HEK293T (cell line): ENCODE measurements around the gene TAS2R41.

Experiments used
- CTCF ChIA-PET: fragments of 350-600 bp; formaldehyde crosslinking; extraction: SDS; loops from one replicate; lab custom pipeline; 2021; ENCODE audit warnings: antibody characterized with exemption, inconsistent platforms; lab: Yijun Ruan, JAX
- POLR2A ChIA-PET: fragments of 350-600 bp; formaldehyde crosslinking; extraction: SDS; loops from one replicate; lab custom pipeline; 2020; ENCODE audit warnings: antibody characterized with exemption, inconsistent platforms; lab: Yijun Ruan, JAX
- DNase-seq: peaks from one replicate; pipeline ENCODE4 v3.0.0; 2012; ENCODE audit warnings: mixed read lengths; ENCODE audit errors: extremely low spot score
- ARNT ChIP-seq: fragments of 450-650 bp; IDR thresholded peaks from 2 replicates; pipeline ENCODE4 v1.6.1; 2017; ENCODE audit warnings: mild to moderate bottlenecking
- BHLHE40 ChIP-seq: fragments of 450-650 bp; IDR thresholded peaks from 2 replicates; pipeline ENCODE4 v1.6.1; 2016; ENCODE audit warnings: mild to moderate bottlenecking, moderate library complexity, borderline replicate concordance
- CTBP1 ChIP-seq: fragments of 450-650 bp; IDR thresholded peaks from 2 replicates; pipeline ENCODE4 v1.6.1; 2016; ENCODE audit warnings: borderline replicate concordance
- ELF4 ChIP-seq: fragments of 450-650 bp; IDR thresholded peaks from 2 replicates; pipeline ENCODE4 v1.6.1; 2017; ENCODE audit warnings: antibody characterized with exemption
- FOXA1 ChIP-seq: fragments of 450-650 bp; IDR thresholded peaks from 2 replicates; pipeline ENCODE4 v1.6.1; 2016; ENCODE audit warnings: mild to moderate bottlenecking
- FOXK2 ChIP-seq: fragments of 450-650 bp; IDR thresholded peaks from 2 replicates; pipeline ENCODE4 v1.6.1; 2016; ENCODE audit warnings: mild to moderate bottlenecking
- FOXM1 ChIP-seq: fragments of 450-650 bp; IDR thresholded peaks from 2 replicates; pipeline ENCODE4 v1.6.1; 2017; ENCODE audit warnings: mild to moderate bottlenecking, borderline replicate concordance
- HDGF ChIP-seq: fragments of 450-650 bp; IDR thresholded peaks from 2 replicates; pipeline ENCODE4 v1.6.1; 2017; ENCODE audit warnings: antibody characterized with exemption, borderline replicate concordance
- L3MBTL2 ChIP-seq: fragments of 450-650 bp; conservative IDR thresholded peaks from 2 replicates; pipeline ENCODE4 v1.6.1; 2016; ENCODE audit warnings: mild to moderate bottlenecking
- LEF1 ChIP-seq: fragments of 450-650 bp; IDR thresholded peaks from 2 replicates; pipeline ENCODE4 v1.6.1; 2017; ENCODE audit warnings: mild to moderate bottlenecking, borderline replicate concordance
- NFRKB ChIP-seq: fragments of 450-650 bp; IDR thresholded peaks from 2 replicates; pipeline ENCODE4 v1.6.1; 2016; ENCODE audit warnings: mild to moderate bottlenecking, moderate library complexity
- SP1 ChIP-seq: fragments of 450-650 bp; IDR thresholded peaks from 2 replicates; pipeline ENCODE4 v1.6.1; 2017
- SUZ12 ChIP-seq: fragments of 450-650 bp; IDR thresholded peaks from 2 replicates; pipeline ENCODE4 v1.6.1; 2016; ENCODE audit warnings: mild to moderate bottlenecking
- TARDBP ChIP-seq: fragments of 450-650 bp; IDR thresholded peaks from 2 replicates; pipeline ENCODE4 v1.6.1; 2016
- ZNF384 ChIP-seq: fragments of 450-650 bp; IDR thresholded peaks from 2 replicates; pipeline ENCODE4 v1.6.1; 2016
- TF ChIP-seq, protein P1 (sequence below): fragments of 450-650 bp; IDR thresholded peaks from 2 replicates; pipeline ENCODE4 v1.6.1; 2016

The TAS2R41 gene

DNA sequence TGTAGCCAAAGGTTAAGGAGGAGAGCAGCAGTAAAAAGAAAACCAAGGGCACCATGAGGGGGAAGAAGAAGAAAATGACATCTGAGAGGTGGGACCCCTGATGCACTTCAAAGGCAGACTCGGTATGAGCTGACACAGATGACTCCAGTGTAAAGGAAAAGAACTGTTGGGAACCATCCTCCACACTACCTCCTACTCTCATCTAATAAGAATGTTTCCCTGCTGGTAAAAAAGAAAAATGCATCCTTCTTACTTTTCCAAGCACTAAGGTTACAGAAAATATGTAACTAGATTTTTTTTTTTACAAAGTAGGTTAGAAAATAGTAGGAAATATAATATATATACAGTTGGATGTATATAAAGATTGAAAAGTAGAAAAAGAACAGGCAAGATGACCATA, 16.9 kb downstream of the TAS2R41 start:
- CTCF ChIA-PET: no interaction called here
- POLR2A ChIA-PET: no interaction called here
- no peak for DNase-seq

DNA sequence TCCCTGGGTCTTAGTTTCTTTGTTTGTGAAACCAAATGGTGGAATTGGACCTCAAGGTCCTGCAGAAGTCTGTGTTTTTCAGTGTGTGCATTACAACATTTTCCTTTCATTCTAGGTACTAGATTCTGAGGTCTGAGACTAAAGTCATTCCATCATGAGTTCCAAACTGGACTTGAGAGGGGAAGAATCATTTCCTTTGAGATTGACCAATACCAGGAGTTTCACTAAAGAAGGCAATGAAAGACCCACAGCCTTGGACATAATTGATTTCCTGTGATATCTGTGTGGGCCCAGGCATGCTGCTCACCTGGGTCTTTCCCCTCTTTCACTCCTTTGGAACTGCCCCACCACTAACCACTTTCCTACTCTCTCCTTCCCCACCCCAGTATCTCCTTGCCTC, 18.2 kb downstream of the TAS2R41 start:
- no peak for DNase-seq
- TF ChIP-seq HDGF (no peak), FOXA1 (no peak), FOXK2 (no peak)
- ChIA-PET POLR2A (no interaction called here), CTCF (no interaction called here)

More for the DNA sequence above, 16.9 kb downstream of the TAS2R41 start:
- TF ChIP-seq HDGF (no peak), TARDBP (no peak), ZNF384 (no peak), SP1 (no peak), BHLHE40 (no peak), CTBP1 (no peak), NFRKB (no peak), ELF4 (no peak), FOXM1 (no peak), ARNT (no peak), LEF1 (no peak)
- TF ChIP-seq, protein P1, sequence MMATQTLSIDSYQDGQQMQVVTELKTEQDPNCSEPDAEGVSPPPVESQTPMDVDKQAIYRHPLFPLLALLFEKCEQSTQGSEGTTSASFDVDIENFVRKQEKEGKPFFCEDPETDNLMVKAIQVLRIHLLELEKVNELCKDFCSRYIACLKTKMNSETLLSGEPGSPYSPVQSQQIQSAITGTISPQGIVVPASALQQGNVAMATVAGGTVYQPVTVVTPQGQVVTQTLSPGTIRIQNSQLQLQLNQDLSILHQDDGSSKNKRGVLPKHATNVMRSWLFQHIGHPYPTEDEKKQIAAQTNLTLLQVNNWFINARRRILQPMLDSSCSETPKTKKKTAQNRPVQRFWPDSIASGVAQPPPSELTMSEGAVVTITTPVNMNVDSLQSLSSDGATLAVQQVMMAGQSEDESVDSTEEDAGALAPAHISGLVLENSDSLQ: no peak

DNA sequence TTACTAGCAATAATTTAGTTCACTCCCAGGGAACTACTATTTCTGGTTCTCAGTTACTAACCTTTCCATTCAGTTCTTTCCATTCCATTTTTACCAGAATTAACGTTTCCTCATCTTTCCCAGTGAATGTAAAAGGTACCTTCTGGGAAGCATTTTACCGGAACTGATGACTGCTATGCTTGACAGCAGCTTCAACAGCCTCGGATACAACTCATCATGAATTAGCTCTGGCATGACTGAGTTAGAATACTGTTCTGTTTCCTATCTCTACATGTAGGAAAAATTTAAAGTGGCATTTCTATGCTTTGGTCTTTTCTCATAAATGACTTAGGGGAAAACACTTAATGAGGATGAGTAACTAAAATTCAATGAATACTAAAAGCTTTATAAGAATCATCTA, 18.6 kb downstream of the TAS2R41 start:
- ChIA-PET CTCF (no interaction called here), POLR2A (no interaction called here)
- TF ChIP-seq FOXM1 (no peak), TARDBP (no peak), ELF4 (no peak), ARNT (no peak), CTBP1 (no peak), FOXA1 (no peak), BHLHE40 (no peak)
- TF ChIP-seq, protein P1: no peak
- DNase-seq: no peak

DNA sequence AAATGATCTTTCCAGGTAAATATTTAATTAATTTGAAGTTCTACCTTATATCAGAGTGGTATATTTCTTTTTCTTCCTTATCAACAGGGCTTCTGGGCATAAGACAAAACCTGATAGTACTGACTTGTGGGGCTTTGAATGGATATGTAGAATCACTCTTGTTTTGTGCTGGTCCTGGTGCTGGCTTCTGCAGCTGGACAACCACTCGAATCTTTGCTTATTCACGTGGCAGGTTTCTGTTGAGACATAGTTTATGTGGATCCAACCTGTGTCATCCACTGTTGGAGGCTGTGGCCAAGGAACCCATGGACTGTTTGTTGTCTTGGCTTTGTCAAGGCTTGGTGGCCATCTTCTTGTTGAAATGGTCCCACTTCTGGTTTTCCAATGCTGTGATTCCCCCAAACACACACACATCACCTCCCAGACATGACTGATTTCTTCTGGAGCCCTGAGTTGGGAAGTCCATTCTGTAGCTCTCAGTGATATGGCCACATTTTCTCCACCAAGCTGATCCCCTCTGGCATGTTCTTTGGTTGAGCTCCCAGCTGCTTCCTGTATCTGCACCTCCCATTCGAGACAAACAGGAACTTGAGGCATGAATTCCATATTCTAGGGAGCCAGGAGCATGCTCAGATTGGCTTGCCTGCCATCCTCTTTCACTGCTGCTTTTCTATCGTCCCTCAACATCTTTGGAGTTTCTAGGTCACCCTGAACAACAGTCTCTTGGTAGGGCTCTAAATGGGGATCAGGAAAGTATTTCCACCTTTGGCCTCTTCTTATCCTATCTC, 19.5 kb downstream of the TAS2R41 start:
- no peak for TF ChIP-seq HDGF
- TF ChIP-seq ZNF384: no peak
- TF ChIP-seq L3MBTL2: no peak
- no peak for TF ChIP-seq FOXA1
- no peak for TF ChIP-seq SUZ12
- TF ChIP-seq, protein P1: no peak
- no peak for TF ChIP-seq LEF1
- no peak for TF ChIP-seq BHLHE40
- no peak for TF ChIP-seq ELF4
- no peak for TF ChIP-seq ARNT
- no peak for DNase-seq
- ChIA-PET CTCF (no interaction called here), POLR2A (no interaction called here)

DNA sequence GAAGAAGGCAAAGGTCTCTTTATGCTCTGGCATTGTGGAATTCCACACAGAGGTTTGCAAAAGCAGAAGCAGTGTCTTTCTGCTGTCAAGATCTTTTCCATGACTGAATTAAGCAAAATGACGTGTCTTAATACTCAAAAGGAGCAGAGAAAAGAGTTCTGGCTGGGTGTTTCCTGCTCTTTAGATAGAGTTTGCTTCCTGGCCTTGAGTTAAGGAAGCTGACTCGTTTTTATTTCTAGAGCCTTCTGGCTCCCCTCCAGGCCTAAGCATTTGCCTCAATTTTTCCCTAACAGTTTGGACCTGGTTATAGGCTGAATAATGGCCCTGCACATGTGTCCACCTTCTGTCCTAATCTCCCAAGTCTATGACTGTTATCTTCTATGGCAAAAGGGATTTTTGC, 21.6 kb downstream of the TAS2R41 start:
- ChIA-PET POLR2A (no interaction called here), CTCF (no interaction called here)
- TF ChIP-seq HDGF (no peak), CTBP1 (no peak), ZNF384 (no peak), TARDBP (no peak), SUZ12 (no peak)
- DNase-seq: no peak

DNA sequence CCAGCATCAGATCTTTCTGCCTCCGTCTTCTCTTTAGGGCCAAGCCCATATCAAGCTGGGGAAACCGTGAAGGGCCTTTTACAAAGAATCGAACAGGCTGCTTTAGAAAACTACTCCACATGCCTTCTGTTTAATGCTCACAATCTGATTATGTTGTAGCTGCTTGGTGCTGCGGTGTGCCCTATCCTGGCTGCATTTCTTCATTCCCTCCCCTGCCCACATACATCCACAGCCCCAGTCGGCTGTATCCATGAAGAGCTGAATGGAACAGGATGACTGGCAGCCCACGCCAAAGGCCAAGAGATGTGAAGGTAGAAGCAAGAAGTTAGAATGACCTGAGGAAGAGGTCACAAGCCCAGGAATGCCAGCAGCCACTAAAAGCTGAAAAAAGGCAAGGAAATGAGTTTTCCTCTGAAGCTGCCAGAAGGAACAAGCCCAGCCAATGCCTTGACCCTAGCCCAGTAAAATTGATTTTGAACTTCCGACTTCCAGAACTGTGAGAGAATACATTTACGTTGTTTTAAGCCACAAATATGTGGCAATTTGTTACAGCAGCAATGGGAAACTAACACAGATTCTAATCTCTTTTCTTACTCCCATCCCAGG, 22.2 kb downstream of the TAS2R41 start:
- CTCF ChIA-PET: no interaction called here
- TF ChIP-seq BHLHE40: no peak
- no peak for TF ChIP-seq FOXK2
- TF ChIP-seq TARDBP: no peak
- no peak for TF ChIP-seq FOXA1
- no peak for TF ChIP-seq LEF1
- TF ChIP-seq NFRKB: no peak
- TF ChIP-seq ARNT: no peak
- TF ChIP-seq SUZ12: no peak
- TF ChIP-seq, protein P1: no peak
- TF ChIP-seq FOXM1: no peak
- no peak for TF ChIP-seq CTBP1
- TF ChIP-seq L3MBTL2: no peak
- TF ChIP-seq ZNF384: no peak
- no peak for TF ChIP-seq HDGF
- TF ChIP-seq SP1: no peak
- no peak for TF ChIP-seq ELF4
- POLR2A ChIA-PET: no interaction called here

More for the DNA sequence above, 22.2 kb downstream of the TAS2R41 start:
- DNase-seq: no peak
